Sigmoid colon (tissue), 7 donors: Measurements from ENCODE around the gene FLVCR2. TPM values are rescaled to one million over a fixed set of nuclear protein-coding genes. Genes with fewer than 3 reads are reported as not detected.

Experiments
- DNase-seq: peaks from one replicate; pipeline ENCODE4 v3.0.0-alpha.2; 2019
- H3K27ac ChIP-seq, 4 donors: fragments of 200-600 bp; sonication (generic); one replicate each; pipeline ENCODE4 v1.5.1; 2016 to 2019; ENCODE audit warnings: mild to moderate bottlenecking in 1 of 4
- H3K27me3 ChIP-seq, 3 donors: fragments of 200-600 bp; sonication (generic); one replicate each; pipeline ENCODE4 v1.5.1; 2019; ENCODE audit warnings: mild to moderate bottlenecking in 1 of 3
- H3K36me3 ChIP-seq, 4 donors: fragments of 200-600 bp; sonication (generic); one replicate each; pipeline ENCODE4 v1.5.1; 2016 to 2019
- H3K4me1 ChIP-seq, 4 donors: fragments of 200-600 bp; sonication (generic); one replicate each; pipeline ENCODE4 v1.5.1; 2017 to 2019
- H3K4me3 ChIP-seq, 4 donors: fragments of 200-600 bp; sonication (generic); one replicate each; pipeline ENCODE4 v1.5.1; 2017 to 2019; ENCODE audit warnings: mild to moderate bottlenecking in 2 of 4, moderate library complexity in 1 of 4
- H3K9me3 ChIP-seq, 4 donors: fragments of 200-600 bp in 3 of 4; sonication (generic) in 3 of 4; one replicate each; pipeline versions ENCODE4 v1.5.1 to v1.6.1; 2013 to 2019
- EP300 ChIP-seq, 4 donors: sonication (generic); formaldehyde crosslinking; IDR thresholded peaks; one replicate each; pipeline ENCODE4 v1.6.1; 2017; ENCODE audit warnings: antibody characterized with exemption in 4 of 4
- POLR2A ChIP-seq, 2 donors: fragments of 450-650 bp; IDR thresholded peaks; one replicate each; pipeline ENCODE4 v1.6.1; 2016; ENCODE audit warnings: antibody characterized with exemption in 2 of 2, mild to moderate bottlenecking in 2 of 2, moderate library complexity in 2 of 2
- POLR2AphosphoS5 ChIP-seq, 4 donors: sonication (generic); formaldehyde crosslinking; IDR thresholded peaks; one replicate each; pipeline ENCODE4 v1.6.1; 2017; ENCODE audit warnings: antibody characterized with exemption in 4 of 4
- WGBS, 2 donors: extraction: QIAGEN DNeasy Blood & Tissue Kit; methylation state at CpG; one replicate each; pipeline ENCODE4 v1.1.7; 2013; 5-methylcytosine and 5-hydroxymethylcytosine counted together
- intact Hi-C: fragments of 100-400 bp; cut with DNase I; formaldehyde crosslinking; loops from one replicate; pipeline ENCODE4 v1.15.1; 2023
- polyA plus RNA-seq, 3 donors: library from polyadenylated mRNA; stranded (reverse); fragments of 200-250 nt; gene quantifications; one replicate each; pipeline ENCODE4 v1.2.3, GENCODE V29; 2013
- total RNA-seq, 4 donors: library from RNA; depleted of rRNA; stranded (reverse); fragments of >200 nt; gene quantifications; one replicate each; pipeline ENCODE4 v1.1.0, GENCODE V29; 2016
- TF ChIP-seq, protein P1 (sequence below), 4 experiments: fragments of 450-650 bp in 3 of 4; fragments of 200-600 bp in 1 of 4; IDR thresholded peaks; one replicate each; pipeline ENCODE4 v1.5.1; 2016 to 2019; ENCODE audit warnings: antibody characterized with exemption in 4 of 4, mild to moderate bottlenecking in 3 of 4, moderate library complexity in 2 of 4
- donor health status: healthy with polysubstance abuse.
- donor health status: Bipolar disorder and iron deficiency.
- donor health status: healthy.

FLVCR2 gene
- total and polyA plus RNA-seq, 7 donors = 2.4 to 14.8 (median 3.0) TPM

- intact Hi-C loops = loop anchor here (5.0 kb wide), 1 partner anchor 252 kb away; no protein-coding TSS in a partner anchor
- Histone ChIP-seq H3K27ac (no peak overlapping the region), H3K27me3 (peaks cover 0 to 4% (median 0%) of the 10 kb centered on the region in 3 donors), H3K9me3 (no peaks in the 10 kb centered on the region), H3K4me1 (peaks cover 0 to 14% (median 6%) of the 10 kb centered on the region in 4 donors), H3K36me3 (no peaks in the 10 kb centered on the region), H3K4me3 (no peak overlapping the region)
- 54 to 76% methylated on average over 4 of the region's 4 CpGs for WGBS, 2 donors
- TF ChIP-seq, protein P1, sequence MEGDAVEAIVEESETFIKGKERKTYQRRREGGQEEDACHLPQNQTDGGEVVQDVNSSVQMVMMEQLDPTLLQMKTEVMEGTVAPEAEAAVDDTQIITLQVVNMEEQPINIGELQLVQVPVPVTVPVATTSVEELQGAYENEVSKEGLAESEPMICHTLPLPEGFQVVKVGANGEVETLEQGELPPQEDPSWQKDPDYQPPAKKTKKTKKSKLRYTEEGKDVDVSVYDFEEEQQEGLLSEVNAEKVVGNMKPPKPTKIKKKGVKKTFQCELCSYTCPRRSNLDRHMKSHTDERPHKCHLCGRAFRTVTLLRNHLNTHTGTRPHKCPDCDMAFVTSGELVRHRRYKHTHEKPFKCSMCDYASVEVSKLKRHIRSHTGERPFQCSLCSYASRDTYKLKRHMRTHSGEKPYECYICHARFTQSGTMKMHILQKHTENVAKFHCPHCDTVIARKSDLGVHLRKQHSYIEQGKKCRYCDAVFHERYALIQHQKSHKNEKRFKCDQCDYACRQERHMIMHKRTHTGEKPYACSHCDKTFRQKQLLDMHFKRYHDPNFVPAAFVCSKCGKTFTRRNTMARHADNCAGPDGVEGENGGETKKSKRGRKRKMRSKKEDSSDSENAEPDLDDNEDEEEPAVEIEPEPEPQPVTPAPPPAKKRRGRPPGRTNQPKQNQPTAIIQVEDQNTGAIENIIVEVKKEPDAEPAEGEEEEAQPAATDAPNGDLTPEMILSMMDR (IDR thresholded peaks at IDR 0.05) = no peak
- TF ChIP-seq POLR2A (IDR thresholded peaks at IDR 0.05) (no peak), EP300 (IDR thresholded peaks at IDR 0.05) (no peak), POLR2AphosphoS5 (IDR thresholded peaks at IDR 0.05) (no peak)
- no peak for DNase-seq
Measured at GRCh38 chr14:75563931-75564330, 14.5 kb upstream of the FLVCR2 start.

- intact Hi-C loops = no loop called here
- no peak for TF ChIP-seq EP300 (IDR thresholded peaks at IDR 0.05)
- TF ChIP-seq POLR2A (IDR thresholded peaks at IDR 0.05) = no peak
- TF ChIP-seq POLR2AphosphoS5 (IDR thresholded peaks at IDR 0.05) = no peak
- TF ChIP-seq, protein P1 (IDR thresholded peaks at IDR 0.05) = no peak
- no peak for DNase-seq
- Histone ChIP-seq H3K4me3 (no peak overlapping the region), H3K36me3 (no peaks in the 10 kb centered on the region), H3K4me1 (peaks cover 0 to 10% (median 4%) of the 10 kb centered on the region in 4 donors), H3K27me3 (peaks cover 0 to 4% (median 0%) of the 10 kb centered on the region in 3 donors), H3K27ac (no peak overlapping the region), H3K9me3 (no peaks in the 10 kb centered on the region)
- WGBS, 2 donors = 85 to 91% methylated on average over 5 of the region's 5 CpGs
Measured at GRCh38 chr14:75565056-75565455, 13.4 kb upstream of the FLVCR2 start.

- intact Hi-C loops = no loop called here
- Histone ChIP-seq H3K9me3 (no peaks in the 10 kb centered on the region), H3K4me3 (no peak overlapping the region), H3K4me1 (no peaks in the 10 kb centered on the region), H3K27me3 (peaks cover 0 to 4% (median 0%) of the 10 kb centered on the region in 3 donors), H3K36me3 (no peaks in the 10 kb centered on the region), H3K27ac (no peak overlapping the region)
- DNase-seq = no peak
- 60 to 87% methylated on average over 4 of the region's 4 CpGs for WGBS, 2 donors
- TF ChIP-seq, protein P1 (IDR thresholded peaks at IDR 0.05) = no peak
- TF ChIP-seq POLR2A (IDR thresholded peaks at IDR 0.05) (no peak), EP300 (IDR thresholded peaks at IDR 0.05) (no peak), POLR2AphosphoS5 (IDR thresholded peaks at IDR 0.05) (no peak)
Measured at GRCh38 chr14:75566321-75566720, 12.1 kb upstream of the FLVCR2 start.

DNA sequence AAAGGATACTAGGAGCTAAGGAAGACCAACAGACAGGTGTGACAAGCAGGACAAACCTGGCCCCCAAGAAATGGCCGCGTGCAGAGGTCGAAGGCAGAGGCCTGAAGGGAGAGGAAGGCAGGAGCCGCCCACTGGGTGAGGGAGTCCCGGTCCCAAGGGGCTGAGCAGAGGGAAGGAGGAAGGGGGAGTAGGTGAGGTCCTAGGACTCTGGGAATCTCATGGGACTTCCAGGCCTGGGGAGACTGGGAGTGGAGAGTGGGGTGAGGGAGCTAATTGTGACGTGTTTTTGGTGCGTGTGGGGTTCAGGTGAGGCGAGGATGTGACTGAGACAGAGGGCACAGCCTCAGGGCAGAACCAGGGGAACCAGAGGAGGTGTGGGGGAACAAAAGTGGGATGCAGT lies 11.7 kb upstream of the FLVCR2 start:
- WGBS, 2 donors = 82 to 88% methylated on average over 8 of the region's 8 CpGs
- no peak overlapping the region for H3K4me3 ChIP-seq
- intact Hi-C loops = no loop called here

More for the DNA sequence above, 11.7 kb upstream of the FLVCR2 start:
- Histone ChIP-seq H3K27ac (no peak overlapping the region), H3K27me3 (peaks cover 0 to 4% (median 0%) of the 10 kb centered on the region in 3 donors), H3K9me3 (no peaks in the 10 kb centered on the region), H3K36me3 (no peaks in the 10 kb centered on the region), H3K4me1 (no peaks in the 10 kb centered on the region)
- no peak for DNase-seq
- TF ChIP-seq POLR2A (IDR thresholded peaks at IDR 0.05) = no peak
- TF ChIP-seq, protein P1 (IDR thresholded peaks at IDR 0.05) = no peak
- no peak for TF ChIP-seq EP300 (IDR thresholded peaks at IDR 0.05)
- TF ChIP-seq POLR2AphosphoS5 (IDR thresholded peaks at IDR 0.05) = no peak
